H9 (cell line): ENCODE measurements around the gene UPF3A. TPM values are rescaled to one million over a fixed set of nuclear protein-coding genes. Genes with fewer than 3 reads are reported as not detected.

Experiments
- DNase-seq: peaks from one replicate; pipeline ENCODE4 v3.0.0-alpha.2; 2017
- H2AFZ ChIP-seq: one replicate; pipeline ENCODE4 v1.6.1; 2013; ENCODE audit warnings: mild to moderate bottlenecking, low read length, control low read depth, moderate library complexity
- H2AK5ac ChIP-seq: 2 replicates; pipeline ENCODE4 v1.6.1; 2013; ENCODE audit warnings: low read length, control low read depth, mixed read lengths; ENCODE audit not compliant: insufficient read length
- H2BK120ac ChIP-seq: one replicate; pipeline ENCODE4 v1.6.1; 2013; ENCODE audit warnings: low read depth, mild to moderate bottlenecking, low read length, control low read depth, inconsistent platforms; ENCODE audit not compliant: poor library complexity, severe bottlenecking
- H2BK12ac ChIP-seq: 2 replicates; pipeline ENCODE4 v1.6.1; 2013; ENCODE audit warnings: low read length, control low read depth, mixed read lengths, low read depth; ENCODE audit not compliant: insufficient read length
- H2BK15ac ChIP-seq: 2 replicates; pipeline ENCODE4 v1.6.1; 2013; ENCODE audit warnings: low read depth, low read length, control low read depth
- H2BK20ac ChIP-seq: one replicate; pipeline ENCODE4 v1.6.1; 2013; ENCODE audit warnings: low read depth, mild to moderate bottlenecking, low read length, control low read depth, inconsistent platforms; ENCODE audit not compliant: poor library complexity, severe bottlenecking
- H2BK5ac ChIP-seq: 2 replicates; pipeline ENCODE4 v1.6.1; 2013; ENCODE audit warnings: low read length, control low read depth, mixed read lengths; ENCODE audit not compliant: insufficient read length
- H3K14ac ChIP-seq: 2 replicates; pipeline ENCODE4 v1.6.1; 2013; ENCODE audit warnings: low read length, control low read depth; ENCODE audit not compliant: insufficient read depth
- H3K18ac ChIP-seq: 2 replicates; pipeline ENCODE4 v1.6.1; 2013; ENCODE audit warnings: low read depth, mild to moderate bottlenecking, mixed read lengths, low read length, control low read depth; ENCODE audit not compliant: insufficient read length
- H3K23ac ChIP-seq: 2 replicates; pipeline ENCODE4 v1.6.1; 2013; ENCODE audit warnings: low read length, control low read depth, mixed read lengths, low read depth; ENCODE audit not compliant: insufficient read length
- H3K23me2 ChIP-seq: 2 replicates; pipeline ENCODE4 v1.6.1; 2013; ENCODE audit warnings: low read depth, mild to moderate bottlenecking, mixed read lengths, low read length, control low read depth; ENCODE audit not compliant: insufficient read length, poor library complexity, severe bottlenecking
- H3K27ac ChIP-seq: 2 replicates; pipeline ENCODE4 v1.5.1; 2013; ENCODE audit warnings: low read length, control low read depth, mixed read lengths, low read depth; ENCODE audit not compliant: insufficient read length
- H3K27me3 ChIP-seq: 2 replicates; pipeline ENCODE4 v1.6.1; 2013; ENCODE audit warnings: low read length, control low read depth, inconsistent platforms; ENCODE audit not compliant: insufficient read depth
- H3K4ac ChIP-seq: 2 replicates; pipeline ENCODE4 v1.6.1; 2013; ENCODE audit warnings: low read depth, mild to moderate bottlenecking, control low read depth, inconsistent platforms, low read length, moderate library complexity
- H3K4me1 ChIP-seq: 2 replicates; pipeline ENCODE4 v1.6.1; 2013; ENCODE audit warnings: low read length, control low read depth, inconsistent platforms; ENCODE audit not compliant: insufficient read depth
- H3K4me2 ChIP-seq: 2 replicates; pipeline ENCODE4 v1.6.1; 2013; ENCODE audit warnings: low read length, control low read depth, mixed read lengths; ENCODE audit not compliant: insufficient read length, insufficient read depth
- H3K56ac ChIP-seq: 2 replicates; pipeline ENCODE4 v1.6.1; 2013; ENCODE audit warnings: low read depth, mild to moderate bottlenecking, mixed read lengths, low read length, control low read depth; ENCODE audit not compliant: insufficient read length
- H3K79me1 ChIP-seq: 2 replicates; pipeline ENCODE4 v1.6.1; 2013; ENCODE audit warnings: low read depth, mild to moderate bottlenecking, moderate library complexity, low read length, control low read depth, inconsistent platforms; ENCODE audit not compliant: insufficient read depth, poor library complexity, severe bottlenecking
- H3K79me2 ChIP-seq: 2 replicates; pipeline ENCODE4 v1.6.1; 2013; ENCODE audit warnings: low read length, control low read depth, inconsistent platforms; ENCODE audit not compliant: insufficient read depth
- H3K9ac ChIP-seq: 2 replicates; pipeline ENCODE4 v1.6.1; 2013; ENCODE audit warnings: low read length, control low read depth, mixed read lengths; ENCODE audit not compliant: insufficient read length; ENCODE audit errors: extremely low read depth
- H3K9me3 ChIP-seq: one replicate; pipeline ENCODE4 v1.6.1; 2013; ENCODE audit warnings: low read depth, low read length, inconsistent platforms; ENCODE audit not compliant: control insufficient read depth
- H3T11ph ChIP-seq: one replicate; pipeline ENCODE4 v1.6.1; 2013; ENCODE audit warnings: mild to moderate bottlenecking, low read length, control low read depth, inconsistent platforms
- H4K20me1 ChIP-seq: one replicate; pipeline ENCODE4 v1.6.1; 2013; ENCODE audit not compliant: control insufficient read depth, insufficient read length, insufficient read depth
- H4K5ac ChIP-seq: 2 replicates; pipeline ENCODE4 v1.6.1; 2013; ENCODE audit warnings: low read depth, mild to moderate bottlenecking, mixed read lengths, low read length, control low read depth; ENCODE audit not compliant: insufficient read length
- H4K8ac ChIP-seq: replicated peaks from 2 replicates; pipeline ENCODE4 v1.6.1; 2013; ENCODE audit warnings: low read length, control low read depth, mixed read lengths, low read depth; ENCODE audit not compliant: insufficient read length
- H4K91ac ChIP-seq: 2 replicates; pipeline ENCODE4 v1.6.1; 2013; ENCODE audit warnings: low read depth, mild to moderate bottlenecking, moderate library complexity, mixed read lengths, low read length, control low read depth; ENCODE audit not compliant: insufficient read length
- H3K27ac Mint-ChIP-seq, 3 experiments: 2 replicates in 2 of 3; 3 replicates in 1 of 3; pipeline ENCODE4 v1.8.0; 2020 to 2021; ENCODE audit warnings: mixed read lengths in 3 of 3, mild to moderate bottlenecking in 1 of 3, moderate library complexity in 1 of 3
- H3K27me3 Mint-ChIP-seq: 2 replicates; pipeline ENCODE4 v1.8.0; 2021; ENCODE audit warnings: low read depth, mild to moderate bottlenecking, moderate library complexity, mixed read lengths
- H3K36me3 Mint-ChIP-seq, 3 experiments: 2 replicates in 2 of 3; 3 replicates in 1 of 3; pipeline ENCODE4 v1.8.0; 2020 to 2021; ENCODE audit warnings: low read depth in 3 of 3, mixed read lengths in 3 of 3; ENCODE audit not compliant: insufficient read depth in 1 of 3
- H3K4me1 Mint-ChIP-seq, 2 experiments: 2 replicates each; pipeline ENCODE4 v1.8.0; 2020; ENCODE audit warnings: mixed read lengths in 2 of 2
- H3K4me3 Mint-ChIP-seq, 2 experiments: 2 replicates in 1 of 2; 3 replicates in 1 of 2; pipeline ENCODE4 v1.8.0; 2020 to 2021; ENCODE audit warnings: mild to moderate bottlenecking in 2 of 2, mixed read lengths in 2 of 2, moderate library complexity in 1 of 2
- H3K9me3 Mint-ChIP-seq, 2 experiments: 2 replicates in 1 of 2; 3 replicates in 1 of 2; pipeline ENCODE4 v1.8.0; 2020; ENCODE audit warnings: mild to moderate bottlenecking in 2 of 2, mixed read lengths in 2 of 2, moderate library complexity in 1 of 2
- WGBS: extraction: QIAGEN DNeasy Blood & Tissue Kit; methylation state at CpG from one replicate; pipeline ENCODE4 v1.1.7; 2013; ENCODE audit warnings: missing lambda C conversion rate, low lambda C conversion rate, mixed read lengths; ENCODE audit not compliant: insufficient read length; ENCODE audit errors: extremely low coverage; 5-methylcytosine and 5-hydroxymethylcytosine counted together
- total RNA-seq: library from RNA; stranded (reverse); gene quantifications from 2 replicates; pipeline ENCODE4 v1.2.1, GENCODE V29; 2021
- TF ChIP-seq, protein P1 (sequence below): fragments of 200-600 bp; sonication (generic); conservative IDR thresholded peaks from 3 replicates; pipeline ENCODE4 v1.8.0; 2021; ENCODE audit warnings: antibody characterized with exemption, mild to moderate bottlenecking

Gene UPF3A
- total RNA-seq, 1 experiment from 2014 or later, result 81.8 TPM

DNA sequence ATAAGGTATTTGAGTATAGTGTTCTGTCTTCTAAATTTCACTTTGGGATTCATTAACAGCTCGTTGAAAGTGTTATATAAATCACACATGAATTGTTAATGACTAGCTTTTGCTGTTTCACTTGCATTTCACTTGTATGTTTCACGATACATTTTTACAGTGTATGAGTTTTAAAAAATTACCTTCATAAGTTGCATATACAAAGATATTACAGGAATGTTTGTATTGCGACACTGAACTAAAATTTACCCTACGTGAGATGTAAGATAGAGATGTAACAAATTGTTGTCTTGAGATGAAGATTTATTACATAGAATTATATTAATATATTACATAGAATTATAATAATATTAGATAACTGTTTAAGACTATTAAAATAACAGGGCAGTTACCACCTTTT lies 45.2 kb upstream of the UPF3A start:
- Histone ChIP-seq H3K9ac (no peak overlapping the region), H2AFZ (no peak overlapping the region)

More for the DNA sequence above, 45.2 kb upstream of the UPF3A start:
- H2BK15ac ChIP-seq, result no peak overlapping the region
- no peak overlapping the region for H2BK12ac ChIP-seq
- Mint-ChIP-seq H3K4me1 (peaks cover 28 to 35% of the 10 kb centered on the region in 2 experiments), H3K9me3 (0 out of 5 replicates have a peak, but pooled peaks cover 0 to 4% of the 10 kb centered on the region in 2 experiments), H3K4me3 (peak overlapping the region; percentile 85 to 91), H3K36me3 (peaks cover 26 to 41% (median 40%) of the 10 kb centered on the region in 3 experiments), H3K27ac (no peak overlapping the region), H3K27me3 (peaks cover 1% of the 10 kb centered on the region)
- no peak overlapping the region for H2AK5ac ChIP-seq
- H4K20me1 ChIP-seq, result no peaks in the 10 kb centered on the region
- H2BK20ac ChIP-seq, result no peak overlapping the region
- H3K23me2 ChIP-seq, result peaks cover 5% of the 10 kb centered on the region
- peaks cover 4% of the 10 kb centered on the region; the same call in 1 of the 2 replicates for H3K79me2 ChIP-seq
- no peak overlapping the region for H4K5ac ChIP-seq
- H3K79me1 ChIP-seq, result peaks cover 2% of the 10 kb centered on the region
- H3K9me3 ChIP-seq, result no peaks in the 10 kb centered on the region
- no peak overlapping the region for H3K27ac ChIP-seq
- H3T11ph ChIP-seq, result no peak overlapping the region
- H3K18ac ChIP-seq, result no peak overlapping the region
- no CpG with 5 or more reads among the region's 4 CpGs for WGBS
- no peak overlapping the region for H2BK120ac ChIP-seq
- peak overlapping the region; percentile 89 for H3K4me2 ChIP-seq
- no peaks in the 10 kb centered on the region for H3K27me3 ChIP-seq
- H3K14ac ChIP-seq, result no peak overlapping the region
- no peak overlapping the region for H4K91ac ChIP-seq
- TF ChIP-seq, protein P1, sequence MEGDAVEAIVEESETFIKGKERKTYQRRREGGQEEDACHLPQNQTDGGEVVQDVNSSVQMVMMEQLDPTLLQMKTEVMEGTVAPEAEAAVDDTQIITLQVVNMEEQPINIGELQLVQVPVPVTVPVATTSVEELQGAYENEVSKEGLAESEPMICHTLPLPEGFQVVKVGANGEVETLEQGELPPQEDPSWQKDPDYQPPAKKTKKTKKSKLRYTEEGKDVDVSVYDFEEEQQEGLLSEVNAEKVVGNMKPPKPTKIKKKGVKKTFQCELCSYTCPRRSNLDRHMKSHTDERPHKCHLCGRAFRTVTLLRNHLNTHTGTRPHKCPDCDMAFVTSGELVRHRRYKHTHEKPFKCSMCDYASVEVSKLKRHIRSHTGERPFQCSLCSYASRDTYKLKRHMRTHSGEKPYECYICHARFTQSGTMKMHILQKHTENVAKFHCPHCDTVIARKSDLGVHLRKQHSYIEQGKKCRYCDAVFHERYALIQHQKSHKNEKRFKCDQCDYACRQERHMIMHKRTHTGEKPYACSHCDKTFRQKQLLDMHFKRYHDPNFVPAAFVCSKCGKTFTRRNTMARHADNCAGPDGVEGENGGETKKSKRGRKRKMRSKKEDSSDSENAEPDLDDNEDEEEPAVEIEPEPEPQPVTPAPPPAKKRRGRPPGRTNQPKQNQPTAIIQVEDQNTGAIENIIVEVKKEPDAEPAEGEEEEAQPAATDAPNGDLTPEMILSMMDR, result no peak
- no peak overlapping the region for H2BK5ac ChIP-seq
- H3K4ac ChIP-seq, result no peak overlapping the region
- DNase-seq, result no peak
- H4K8ac ChIP-seq, result no peak overlapping the region
- no peak overlapping the region for H3K56ac ChIP-seq
- H3K23ac ChIP-seq, result no peak overlapping the region
- H3K4me1 ChIP-seq, result peaks cover 2% of the 10 kb centered on the region; the same call in 1 of the 2 replicates
